ENCODE results near the gene NAGS. TPM values are rescaled to one million over a fixed set of nuclear protein-coding genes. Genes with fewer than 3 reads are reported as not detected.
A peak's percentile ranks its signal among the peaks of the same experiment; 100 is the strongest.
"Not testable (repeated sequence)": the region's sequence is repeated elsewhere in the genome, so short reads cannot be mapped to it uniquely, and the experiment has no call there.

The NAGS gene, protein sequence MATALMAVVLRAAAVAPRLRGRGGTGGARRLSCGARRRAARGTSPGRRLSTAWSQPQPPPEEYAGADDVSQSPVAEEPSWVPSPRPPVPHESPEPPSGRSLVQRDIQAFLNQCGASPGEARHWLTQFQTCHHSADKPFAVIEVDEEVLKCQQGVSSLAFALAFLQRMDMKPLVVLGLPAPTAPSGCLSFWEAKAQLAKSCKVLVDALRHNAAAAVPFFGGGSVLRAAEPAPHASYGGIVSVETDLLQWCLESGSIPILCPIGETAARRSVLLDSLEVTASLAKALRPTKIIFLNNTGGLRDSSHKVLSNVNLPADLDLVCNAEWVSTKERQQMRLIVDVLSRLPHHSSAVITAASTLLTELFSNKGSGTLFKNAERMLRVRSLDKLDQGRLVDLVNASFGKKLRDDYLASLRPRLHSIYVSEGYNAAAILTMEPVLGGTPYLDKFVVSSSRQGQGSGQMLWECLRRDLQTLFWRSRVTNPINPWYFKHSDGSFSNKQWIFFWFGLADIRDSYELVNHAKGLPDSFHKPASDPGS
- 10 to 100 TPM in 1 of 2 donors, 1 to 10 TPM in 1; 2.6 to 10.7 TPM for total RNA-seq
- 1 to 10 TPM; 3.6 to 6.4 TPM for polyA plus RNA-seq
- long read RNA-seq, donor 1 = 0 reads
- long read RNA-seq, donor 2 = 0 reads
- long read RNA-seq, donor 3 = 0 reads
- long read RNA-seq, donor 4 = 0 reads
- long read RNA-seq, donor 5, partial matches to known transcripts = 5 of 6 reads
- long read RNA-seq, donor 5, other reads (novel, unspliced or antisense) = 0 of 6 reads

DNA sequence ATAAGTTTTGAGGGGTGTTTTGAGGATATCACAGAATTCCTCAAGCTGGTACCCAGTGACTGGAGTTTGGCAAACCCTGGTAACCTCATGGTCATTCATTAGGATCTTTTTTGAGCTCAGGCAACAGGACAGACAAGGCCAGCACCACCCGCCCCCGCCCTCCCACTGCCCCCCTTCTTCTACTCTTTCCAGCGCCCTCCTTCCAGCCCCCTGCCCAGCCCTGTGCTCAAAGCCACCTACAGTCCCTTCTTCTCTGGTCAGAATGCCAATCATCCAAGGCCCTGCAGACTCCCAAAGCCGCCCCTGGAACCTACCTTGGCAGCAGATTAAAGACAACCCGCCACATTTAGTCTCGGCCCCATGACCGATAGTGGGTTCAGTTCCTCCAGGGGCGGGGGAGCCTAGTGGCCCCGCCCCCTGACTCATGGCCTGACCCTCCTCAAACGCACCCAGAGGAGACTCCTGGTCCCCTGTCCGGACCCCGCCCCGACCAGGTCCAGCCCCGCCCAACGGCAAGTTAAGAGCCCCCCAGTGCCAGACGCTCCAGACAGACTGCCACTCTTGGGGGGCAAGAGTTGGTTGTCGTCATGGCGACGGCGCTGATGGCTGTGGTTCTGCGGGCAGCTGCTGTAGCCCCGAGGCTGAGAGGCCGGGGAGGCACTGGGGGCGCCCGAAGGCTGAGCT lies at the start of gene NAGS:
NAGS (plus strand) TSS at position 546 of the 684 bp plus-strand sequence; CDS start at position 588, 42 bp downstream.
- peak within 1 kb of the TSS in 1 of 2 donors; percentile 48 for H3K27ac ChIP-seq (ENCODE audit: low read depth in 1 of 2, low read length in 1 of 2)

DNA sequence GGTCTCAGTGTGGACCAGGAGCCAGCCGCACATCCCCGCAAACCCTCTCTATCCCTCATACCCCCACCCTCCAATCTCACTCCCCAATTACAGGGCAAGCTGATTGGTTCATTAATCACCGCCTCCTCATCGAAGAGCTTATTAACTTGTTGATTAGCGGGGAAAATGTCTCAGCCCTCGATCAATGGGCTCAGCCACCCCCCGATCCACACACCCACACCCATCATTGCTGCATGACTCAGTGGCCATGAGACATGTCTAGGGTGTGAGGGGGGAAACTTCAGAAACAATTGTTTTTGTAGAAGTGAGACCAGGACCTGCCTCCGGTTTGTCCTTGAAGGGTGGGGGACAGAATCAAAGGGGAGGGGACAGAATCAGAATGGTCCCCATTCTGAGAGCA lies 48.2 kb upstream of the NAGS start:
- peaks cover 0 to 8% (median 5%) of the 10 kb centered on the region in 5 donors for H3K4me1 ChIP-seq (ENCODE audit: control insufficient read depth in 5 of 5, insufficient read depth in 5 of 5, low read length in 5 of 5)
- no peak overlapping the region for H3K9ac ChIP-seq (ENCODE audit: insufficient read depth in 1 of 2, low read length in 2 of 2)
- ATAC-seq (ENCODE audit: insufficient read depth, low FRiP score) (no peak), DNase-seq (no peak)
- peaks cover 0 to 33% (median 25%) of the 10 kb centered on the region in 3 donors for H3K27me3 ChIP-seq (ENCODE audit: control insufficient read depth in 3 of 3, insufficient read depth in 3 of 3, low read length in 2 of 3)
- H3K9me3 ChIP-seq (ENCODE audit: control insufficient read depth in 4 of 4, insufficient read depth in 3 of 4, low read length in 3 of 4) = peaks cover 0 to 4% (median 0%) of the 10 kb centered on the region in 4 donors
- no peak overlapping the region for H3K27ac ChIP-seq (ENCODE audit: low read depth in 1 of 2, low read length in 1 of 2)
- H3K4me3 ChIP-seq = no peak overlapping the region
- TF ChIP-seq, protein P1, sequence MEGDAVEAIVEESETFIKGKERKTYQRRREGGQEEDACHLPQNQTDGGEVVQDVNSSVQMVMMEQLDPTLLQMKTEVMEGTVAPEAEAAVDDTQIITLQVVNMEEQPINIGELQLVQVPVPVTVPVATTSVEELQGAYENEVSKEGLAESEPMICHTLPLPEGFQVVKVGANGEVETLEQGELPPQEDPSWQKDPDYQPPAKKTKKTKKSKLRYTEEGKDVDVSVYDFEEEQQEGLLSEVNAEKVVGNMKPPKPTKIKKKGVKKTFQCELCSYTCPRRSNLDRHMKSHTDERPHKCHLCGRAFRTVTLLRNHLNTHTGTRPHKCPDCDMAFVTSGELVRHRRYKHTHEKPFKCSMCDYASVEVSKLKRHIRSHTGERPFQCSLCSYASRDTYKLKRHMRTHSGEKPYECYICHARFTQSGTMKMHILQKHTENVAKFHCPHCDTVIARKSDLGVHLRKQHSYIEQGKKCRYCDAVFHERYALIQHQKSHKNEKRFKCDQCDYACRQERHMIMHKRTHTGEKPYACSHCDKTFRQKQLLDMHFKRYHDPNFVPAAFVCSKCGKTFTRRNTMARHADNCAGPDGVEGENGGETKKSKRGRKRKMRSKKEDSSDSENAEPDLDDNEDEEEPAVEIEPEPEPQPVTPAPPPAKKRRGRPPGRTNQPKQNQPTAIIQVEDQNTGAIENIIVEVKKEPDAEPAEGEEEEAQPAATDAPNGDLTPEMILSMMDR (IDR thresholded peaks at IDR 0.05; ENCODE audit: control extremely low read depth, extremely low read depth) = no peak
- WGBS, 2 donors = 90 to 91% methylated on average over 7 to 8 of the region's 8 CpGs
- H3K36me3 ChIP-seq (ENCODE audit: control insufficient read depth in 4 of 4, insufficient read depth in 4 of 4, low read length in 4 of 4) = no peaks in the 10 kb centered on the region

More for the DNA sequence above, at the start of gene NAGS:
- peaks cover 0 to 3% (median 0%) of the 10 kb centered on the region in 4 donors for H3K36me3 ChIP-seq (ENCODE audit: control insufficient read depth in 4 of 4, insufficient read depth in 4 of 4, low read length in 4 of 4)
- TF ChIP-seq, protein P1 (IDR thresholded peaks at IDR 0.05; ENCODE audit: control extremely low read depth, extremely low read depth) = no peak
- no peak within 1 kb of the TSS for H3K9ac ChIP-seq (ENCODE audit: insufficient read depth in 1 of 2, low read length in 2 of 2)
- DNase-seq (no peak), ATAC-seq (ENCODE audit: insufficient read depth, low FRiP score) (no peak)
- peaks cover 5 to 28% (median 7%) of the 10 kb centered on the region in 5 donors for H3K4me1 ChIP-seq (ENCODE audit: control insufficient read depth in 5 of 5, insufficient read depth in 5 of 5, low read length in 5 of 5)
- peaks cover 0 to 33% (median 32%) of the 10 kb centered on the region in 3 donors for H3K27me3 ChIP-seq (ENCODE audit: control insufficient read depth in 3 of 3, insufficient read depth in 3 of 3, low read length in 2 of 3)
- WGBS, 2 donors = 15 to 17% methylated on average over 21 to 25 of the region's 25 CpGs
- no peaks in the 10 kb centered on the region for H3K9me3 ChIP-seq (ENCODE audit: control insufficient read depth in 4 of 4, insufficient read depth in 3 of 4, low read length in 3 of 4)
- peak within 1 kb of the TSS; percentile 12 for H3K4me3 ChIP-seq

DNA sequence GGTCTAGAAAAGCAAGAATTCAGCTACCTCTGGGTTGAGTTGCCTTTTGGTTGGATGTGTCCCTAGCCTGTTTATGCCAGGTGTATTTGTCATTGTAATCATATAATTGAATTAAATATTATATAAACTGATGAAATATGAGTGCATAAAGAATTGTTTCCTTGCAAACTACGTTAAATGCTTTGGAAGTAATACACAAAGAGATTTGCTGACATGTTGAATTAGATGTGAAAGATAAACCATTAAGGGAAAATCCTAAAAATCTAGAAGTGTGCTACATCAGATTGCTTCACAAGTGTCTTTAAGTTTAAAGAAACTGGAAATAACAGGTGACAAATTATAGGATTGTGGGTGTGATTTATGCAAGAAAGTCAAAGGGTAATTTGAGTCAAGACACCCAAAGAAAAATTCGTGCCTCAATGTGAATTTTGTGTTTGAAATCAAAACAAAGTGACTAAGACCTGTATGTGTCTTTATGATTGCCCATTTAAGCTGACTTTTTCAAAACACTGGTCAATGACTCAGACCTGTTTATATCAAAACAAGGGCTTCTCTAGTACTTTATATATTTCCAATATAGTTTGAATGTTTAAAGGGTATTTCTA lies 45.6 kb upstream of the NAGS start:
- no peaks in the 10 kb centered on the region for H3K9me3 ChIP-seq (ENCODE audit: control insufficient read depth in 4 of 4, insufficient read depth in 3 of 4, low read length in 3 of 4)
- no peak overlapping the region for H3K9ac ChIP-seq (ENCODE audit: insufficient read depth in 1 of 2, low read length in 2 of 2)
- peaks cover 0 to 15% (median 9%) of the 10 kb centered on the region in 3 donors for H3K27me3 ChIP-seq (ENCODE audit: control insufficient read depth in 3 of 3, insufficient read depth in 3 of 3, low read length in 2 of 3)
- DNase-seq = no peak
- no peaks in the 10 kb centered on the region for H3K4me1 ChIP-seq (ENCODE audit: control insufficient read depth in 5 of 5, insufficient read depth in 5 of 5, low read length in 5 of 5)
- WGBS, 2 donors = 64 to 77% methylated on average over 2 of the region's 2 CpGs
- H3K36me3 ChIP-seq (ENCODE audit: control insufficient read depth in 4 of 4, insufficient read depth in 4 of 4, low read length in 4 of 4) = no peaks in the 10 kb centered on the region
- H3K27ac ChIP-seq (ENCODE audit: low read depth in 1 of 2, low read length in 1 of 2) = no peak overlapping the region
- ATAC-seq (ENCODE audit: insufficient read depth, low FRiP score) = no peak
- H3K4me3 ChIP-seq = no peak overlapping the region
- TF ChIP-seq, protein P1 (IDR thresholded peaks at IDR 0.05; ENCODE audit: control extremely low read depth, extremely low read depth) = no peak

DNA sequence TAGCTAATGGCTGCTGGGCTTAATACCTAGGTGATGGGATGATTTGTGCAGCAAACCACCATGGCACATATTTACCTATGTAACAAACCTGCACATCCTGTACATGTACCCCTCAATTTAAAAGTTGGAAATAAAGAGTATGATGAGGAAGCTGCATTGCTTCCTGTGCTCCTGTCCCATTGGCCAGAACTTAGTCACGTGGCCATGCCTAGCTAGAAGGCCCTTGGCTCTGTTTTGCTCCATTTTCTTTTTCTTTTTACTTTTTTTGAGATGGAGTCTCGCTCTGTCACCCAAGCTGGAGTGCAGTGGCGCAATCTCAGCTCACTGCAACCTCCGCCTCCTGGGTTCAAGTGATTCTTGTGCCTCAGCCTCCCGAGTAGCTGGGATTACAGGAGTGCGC lies 43.1 kb upstream of the NAGS start:
- not testable (repeated sequence) for DNase-seq; ATAC-seq (ENCODE audit: insufficient read depth, low FRiP score); H3K4me1 ChIP-seq (ENCODE audit: control insufficient read depth in 5 of 5, insufficient read depth in 5 of 5, low read length in 5 of 5); H3K9me3 ChIP-seq (ENCODE audit: control insufficient read depth in 4 of 4, insufficient read depth in 3 of 4, low read length in 3 of 4); H3K9ac ChIP-seq (ENCODE audit: insufficient read depth in 1 of 2, low read length in 2 of 2); H3K4me3 ChIP-seq; H3K27me3 ChIP-seq (ENCODE audit: control insufficient read depth in 3 of 3, insufficient read depth in 3 of 3, low read length in 2 of 3); H3K27ac ChIP-seq (ENCODE audit: low read depth in 1 of 2, low read length in 1 of 2); H3K36me3 ChIP-seq (ENCODE audit: control insufficient read depth in 4 of 4, insufficient read depth in 4 of 4, low read length in 4 of 4)
- 95% methylated on average over 6 of the region's 6 CpGs for WGBS, 2 donors

Data from lung (tissue), 16 donors.